ENCODE measurements around the gene GGACT.

GRCh38 chr13:100594255-100594654 is 5.7 kb upstream of the GGACT start:
- TF ChIP-seq CTCF (IDR thresholded peaks at IDR 0.05; ENCODE audit: low read length) (no peak), EZH2phosphoT487 (IDR thresholded peaks at IDR 0.05; ENCODE audit: low read length) (no peak), EZH2 (optimal IDR thresholded peaks at IDR 0.05; ENCODE audit: low read depth, low read length) (no peak)

All from MM.1S (cell line).